Glomerular visceral epithelial cell (primary cell): ENCODE data around the gene GRM2.
"Not testable (repeated sequence)": the region's sequence is repeated elsewhere in the genome, so short reads cannot be mapped to it uniquely, and the experiment has no call there.

ENCODE experiments used
- DNase-seq: peaks from one replicate; pipeline ENCODE4 v3.0.0-alpha.2; 2016; ENCODE audit errors: extremely low spot score

Gene GRM2

GRCh38 chr3:51722362-51722761 lies 15.5 kb downstream of the GRM2 start:
- no peak for DNase-seq

GRCh38 chr3:51727500-51727899 lies 20.6 kb downstream of the GRM2 start:
- no peak for DNase-seq

- no peak for DNase-seq
These were observed 22.3 kb downstream of the GRM2 start for GRCh38 chr3:51729042-51729633.

DNA sequence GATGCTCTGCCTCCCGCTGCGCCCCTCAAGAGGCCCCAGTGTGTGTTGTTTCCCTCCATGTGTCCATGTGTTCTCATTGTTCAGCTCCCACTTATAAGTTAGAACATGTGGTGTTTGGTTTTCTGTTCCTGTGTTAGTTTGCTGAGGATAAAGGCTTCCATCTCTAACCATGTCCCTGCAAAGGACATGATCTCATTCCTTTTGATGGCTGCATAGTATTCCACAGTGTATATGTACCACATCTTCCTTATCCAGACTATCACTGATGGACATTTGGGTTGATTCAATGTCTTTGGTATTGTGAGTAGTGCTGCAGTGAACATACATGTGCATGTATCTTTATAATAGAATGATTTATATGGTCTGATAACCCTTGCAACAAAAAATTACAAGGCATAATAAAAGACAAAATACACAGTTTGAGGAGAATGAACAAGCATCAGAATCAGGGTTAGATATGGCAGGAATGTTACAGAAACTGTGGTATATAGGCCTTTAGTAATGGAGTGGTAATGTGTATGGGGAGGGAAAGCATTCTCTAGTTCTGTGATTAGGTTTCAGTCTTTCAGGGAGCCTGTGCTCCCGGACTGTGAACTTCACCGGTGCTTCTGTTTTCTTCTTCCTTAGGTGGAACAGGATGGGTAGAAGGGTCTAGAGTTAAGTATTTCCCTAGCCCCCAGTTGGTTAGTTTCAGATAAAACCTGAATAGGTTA lies 27.1 kb downstream of the GRM2 start:
- DNase-seq, result no peak

DNA sequence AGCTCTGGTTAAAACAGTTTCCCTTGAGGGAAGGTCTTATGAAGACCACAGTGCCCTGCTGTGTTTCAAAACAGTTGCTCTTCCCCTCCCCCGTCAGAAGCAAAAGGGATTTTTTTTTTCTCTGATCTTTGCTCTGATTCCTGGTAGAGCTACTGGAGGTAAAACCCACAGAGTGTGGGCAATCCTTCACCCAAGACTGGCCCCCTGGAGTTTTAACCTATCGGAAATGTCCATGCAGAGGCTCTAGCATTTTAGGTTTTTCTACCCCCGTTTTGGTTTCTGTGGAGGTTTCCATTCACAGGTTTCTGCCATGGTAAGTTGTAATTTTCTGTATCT lies 27.7 kb downstream of the GRM2 start:
- DNase-seq, result no peak

DNA sequence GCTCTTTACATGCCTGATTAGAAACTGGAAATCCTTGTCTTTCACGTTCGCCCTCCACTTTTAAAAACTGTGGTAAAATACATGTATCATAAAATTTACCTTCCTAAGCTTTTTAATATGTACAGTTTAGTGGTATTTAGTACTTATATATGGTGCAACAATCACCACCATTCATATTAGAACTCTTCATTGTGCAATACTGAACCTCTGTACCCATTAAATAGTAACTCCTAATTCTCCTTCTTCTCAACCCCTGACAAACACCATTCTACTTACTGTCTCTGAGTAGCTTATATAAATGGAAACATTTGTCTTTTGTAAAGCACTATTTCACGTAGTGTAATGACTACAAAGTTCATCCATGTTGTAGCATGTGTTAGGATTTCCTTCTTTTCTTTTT lies 28.2 kb downstream of the GRM2 start:
- no peak for DNase-seq

GRCh38 chr3:51735950-51736349 lies 29.1 kb downstream of the GRM2 start:
- DNase-seq, result no peak

DNA sequence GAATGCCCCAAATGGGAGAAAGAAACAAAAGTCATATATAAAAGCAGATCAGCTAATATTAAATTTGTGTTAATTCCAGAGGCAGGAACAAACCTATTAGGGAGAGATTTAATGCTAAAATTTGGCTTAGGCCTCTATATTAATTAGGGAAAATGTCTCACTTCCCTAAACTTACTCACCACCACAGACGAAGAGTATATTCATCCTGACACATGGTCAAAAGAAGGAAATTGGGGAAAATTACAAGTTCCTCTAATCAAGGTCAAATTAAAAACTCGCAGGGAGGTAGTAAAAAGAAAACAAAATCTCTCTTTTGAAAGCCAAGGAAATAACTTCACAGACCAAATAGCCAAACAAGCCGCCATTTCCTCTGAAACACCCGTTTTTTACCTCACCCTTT lies 32.2 kb downstream of the GRM2 start:
- no peak for DNase-seq

GRCh38 chr3:51742320-51742719 lies 35.5 kb downstream of the GRM2 start:
- DNase-seq, result not testable (repeated sequence)

- DNase-seq, result not testable (repeated sequence)
These were observed 36.1 kb downstream of the GRM2 start for GRCh38 chr3:51742978-51743377.

DNA sequence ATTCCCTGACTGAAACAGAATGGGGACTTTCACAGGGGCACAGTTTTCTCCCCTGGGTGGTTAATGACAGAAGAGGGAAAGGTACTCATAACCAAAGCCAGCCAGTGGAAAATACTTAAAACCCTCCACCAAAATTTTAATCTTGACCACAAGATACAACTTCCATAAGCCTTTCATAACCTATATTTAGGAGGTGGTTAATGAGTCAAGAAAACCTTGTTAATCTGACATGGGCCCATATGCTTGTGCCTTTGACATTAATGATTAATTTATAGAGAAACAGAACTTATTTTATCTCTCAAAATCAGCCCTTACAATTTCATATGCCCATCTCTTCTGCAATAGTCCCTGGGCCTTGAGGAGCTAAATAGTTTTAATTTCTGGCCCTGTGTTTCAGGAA lies 41.0 kb downstream of the GRM2 start:
- DNase-seq, result no peak

DNA sequence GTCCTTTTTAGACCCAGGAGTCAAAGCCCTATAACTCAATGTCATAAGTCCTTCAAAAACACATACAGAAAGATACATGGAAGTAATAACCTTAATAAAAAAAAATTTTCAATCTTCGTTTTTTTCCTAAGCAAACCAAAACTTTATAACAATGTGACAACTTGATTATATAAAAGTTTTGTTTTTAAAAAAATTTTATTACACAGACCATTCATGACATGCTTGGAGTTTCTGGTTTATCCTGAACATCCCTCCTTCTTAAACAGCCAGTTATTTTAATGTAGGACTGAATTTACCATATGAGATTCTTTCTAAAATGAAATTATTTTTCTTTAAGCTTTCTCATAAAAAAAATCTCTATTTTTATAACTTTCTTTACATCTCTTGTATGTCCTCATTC lies 41.5 kb downstream of the GRM2 start:
- no peak for DNase-seq

- no peak for DNase-seq
These were observed 44.0 kb downstream of the GRM2 start for GRCh38 chr3:51750878-51751277.

GRCh38 chr3:51751287-51751686 lies 44.4 kb downstream of the GRM2 start:
- no peak for DNase-seq

GRCh38 chr3:51753763-51754750 lies 47.2 kb downstream of the GRM2 start:
- DNase-seq, result not testable (repeated sequence)

DNA sequence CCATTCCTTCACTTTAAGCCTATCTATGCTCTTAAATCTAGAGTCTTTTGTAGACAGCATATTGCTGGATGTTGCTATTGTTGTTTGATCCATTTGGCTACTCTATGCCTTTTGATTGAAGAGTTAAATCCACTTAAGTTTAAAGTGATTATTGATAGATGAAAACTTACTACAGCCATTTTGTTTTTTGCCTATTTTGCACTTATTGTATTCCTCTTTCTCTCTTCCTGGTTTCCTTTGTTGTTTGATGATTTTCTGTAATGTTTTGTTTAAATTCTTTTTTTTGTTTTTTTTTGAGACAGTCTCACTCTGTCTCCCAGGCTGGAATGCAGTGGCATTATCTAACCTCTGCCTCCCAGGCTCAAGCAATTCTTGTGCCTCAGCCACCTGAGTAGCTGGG lies 52.3 kb downstream of the GRM2 start:
- no peak for DNase-seq
